OCI-LY3 (cell line): Measurements from ENCODE around the gene PSG2.

Experiments
- EZH2phosphoT487 ChIP-seq: fragments of 200-600 bp; shearing (Covaris generic); IDR thresholded peaks from 2 replicates; pipeline ENCODE4 v1.6.1; 2018; ENCODE audit warnings: antibody characterized with exemption, mixed run types, low read depth
- TF ChIP-seq, protein P1 (sequence below): fragments of 200-600, 300-600 bp; sonication (generic); IDR thresholded peaks from 2 replicates; pipeline ENCODE4 v1.5.1; 2014; ENCODE audit warnings: antibody characterized with exemption, low read length, low read depth

DNA sequence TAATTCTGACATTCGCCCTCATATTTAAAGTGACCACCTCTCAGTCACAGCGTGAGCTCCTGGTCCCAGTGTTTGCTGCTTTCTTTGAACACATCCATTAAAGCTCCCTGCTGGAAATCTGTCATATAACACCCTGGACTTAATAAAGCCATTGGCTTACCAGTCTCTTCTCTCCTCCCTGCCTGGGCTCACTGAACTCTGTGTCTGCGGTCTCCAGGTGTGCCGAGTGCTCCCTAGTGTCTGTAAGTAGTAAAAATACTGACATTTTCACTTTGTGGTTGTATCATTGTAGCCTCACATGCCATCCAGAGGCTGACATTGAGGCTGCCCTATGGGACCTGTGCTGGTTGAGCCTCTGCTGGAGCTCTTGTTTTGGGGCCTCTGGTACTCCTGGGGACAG is 53.6 kb downstream of the PSG2 start:
- TF ChIP-seq, protein P1, sequence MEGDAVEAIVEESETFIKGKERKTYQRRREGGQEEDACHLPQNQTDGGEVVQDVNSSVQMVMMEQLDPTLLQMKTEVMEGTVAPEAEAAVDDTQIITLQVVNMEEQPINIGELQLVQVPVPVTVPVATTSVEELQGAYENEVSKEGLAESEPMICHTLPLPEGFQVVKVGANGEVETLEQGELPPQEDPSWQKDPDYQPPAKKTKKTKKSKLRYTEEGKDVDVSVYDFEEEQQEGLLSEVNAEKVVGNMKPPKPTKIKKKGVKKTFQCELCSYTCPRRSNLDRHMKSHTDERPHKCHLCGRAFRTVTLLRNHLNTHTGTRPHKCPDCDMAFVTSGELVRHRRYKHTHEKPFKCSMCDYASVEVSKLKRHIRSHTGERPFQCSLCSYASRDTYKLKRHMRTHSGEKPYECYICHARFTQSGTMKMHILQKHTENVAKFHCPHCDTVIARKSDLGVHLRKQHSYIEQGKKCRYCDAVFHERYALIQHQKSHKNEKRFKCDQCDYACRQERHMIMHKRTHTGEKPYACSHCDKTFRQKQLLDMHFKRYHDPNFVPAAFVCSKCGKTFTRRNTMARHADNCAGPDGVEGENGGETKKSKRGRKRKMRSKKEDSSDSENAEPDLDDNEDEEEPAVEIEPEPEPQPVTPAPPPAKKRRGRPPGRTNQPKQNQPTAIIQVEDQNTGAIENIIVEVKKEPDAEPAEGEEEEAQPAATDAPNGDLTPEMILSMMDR = no peak
- TF ChIP-seq EZH2phosphoT487 = no peak
